Measurements from ENCODE around the gene TMEM45A.
"Not testable (repeated sequence)": the region's sequence is repeated elsewhere in the genome, so short reads cannot be mapped to it uniquely, and the experiment has no call there.

The TMEM45A gene

GRCh38 chr3:100492059-100493006 lies at the start of gene TMEM45A:
TSS of gene TMEM45A (plus strand) at chr3:100492619. CDS start at chr3:100555212, 62,593 bp downstream.
- DNase-seq: peak; percentile 70

- DNase-seq: no peak
Observed at GRCh38 chr3:100443690-100444089, 48.7 kb upstream of the TMEM45A start.

DNA sequence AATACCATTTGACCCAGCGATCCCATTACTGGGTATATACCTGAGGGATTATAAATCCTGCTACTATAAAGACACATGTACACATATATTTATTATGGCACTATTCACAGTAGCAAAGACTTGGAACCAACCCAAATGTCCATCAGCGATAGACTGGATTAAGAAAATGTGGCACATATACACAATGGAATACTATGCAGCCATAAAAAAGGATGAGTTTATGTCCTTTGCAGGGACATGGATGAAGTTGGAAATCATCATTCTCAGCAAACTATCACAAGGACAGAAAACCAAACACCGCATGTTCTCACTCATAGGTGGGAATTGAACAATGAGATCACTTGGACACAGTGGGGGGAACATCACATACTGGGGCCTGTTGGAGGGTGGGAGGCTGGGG lies 45.4 kb upstream of the TMEM45A start:
- not testable (repeated sequence) for DNase-seq

- no peak for DNase-seq
Observed at GRCh38 chr3:100448079-100448478, 44.3 kb upstream of the TMEM45A start.

- DNase-seq: no peak
Observed at GRCh38 chr3:100449214-100449613, 43.2 kb upstream of the TMEM45A start.

- DNase-seq: no peak
Observed at GRCh38 chr3:100454677-100455076, 37.7 kb upstream of the TMEM45A start.

GRCh38 chr3:100455841-100456550 lies 36.4 kb upstream of the TMEM45A start:
- DNase-seq: no peak

- DNase-seq: no peak
Observed at GRCh38 chr3:100456745-100457144, 35.7 kb upstream of the TMEM45A start.

GRCh38 chr3:100457811-100458210 lies 34.6 kb upstream of the TMEM45A start:
- no peak for DNase-seq

DNA sequence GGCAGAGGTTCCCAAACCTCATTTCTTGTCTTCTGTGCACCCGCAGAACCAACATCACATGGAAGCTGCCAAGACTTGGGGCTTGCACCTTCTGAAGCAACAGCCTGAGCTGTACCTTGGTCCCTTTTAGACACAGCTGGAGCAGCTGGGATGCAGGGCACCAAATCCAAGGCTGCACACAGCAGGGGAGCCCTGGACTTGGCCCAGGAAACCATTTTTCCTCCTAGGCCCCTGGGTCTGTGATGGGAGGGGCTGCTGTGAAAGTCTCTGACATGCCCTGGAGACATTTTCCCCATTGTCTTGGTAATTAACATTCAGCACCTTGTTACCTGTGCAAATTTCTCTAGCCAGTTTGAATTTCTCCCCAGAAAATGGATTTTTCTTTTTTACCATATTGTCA lies 33.6 kb upstream of the TMEM45A start:
- DNase-seq: no peak

DNA sequence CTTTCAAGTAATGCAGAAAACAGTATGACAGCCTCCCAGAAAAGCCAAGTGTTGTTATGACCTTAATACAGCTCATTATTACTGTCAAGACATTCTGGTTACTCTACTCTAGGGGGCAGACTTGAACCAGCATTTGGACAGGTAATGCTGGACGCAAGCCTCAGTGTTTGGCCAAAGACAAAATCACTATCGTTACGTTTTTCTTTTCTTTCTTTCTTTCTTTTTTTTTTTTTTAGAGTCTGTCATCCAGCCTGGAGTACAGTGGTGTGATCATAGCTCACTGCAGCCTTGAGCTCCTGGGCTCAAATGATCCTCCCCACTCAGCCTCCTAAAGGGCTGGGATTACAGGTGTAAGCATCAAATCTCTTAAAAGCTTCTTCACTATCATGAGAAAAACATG lies 29.4 kb upstream of the TMEM45A start:
- no peak for DNase-seq

- DNase-seq: no peak
Observed at GRCh38 chr3:100463646-100464155, 28.7 kb upstream of the TMEM45A start.

- no peak for DNase-seq
Observed at GRCh38 chr3:100465892-100466777, 26.3 kb upstream of the TMEM45A start.

- no peak for DNase-seq
Observed at GRCh38 chr3:100467133-100467532, 25.3 kb upstream of the TMEM45A start.

DNA sequence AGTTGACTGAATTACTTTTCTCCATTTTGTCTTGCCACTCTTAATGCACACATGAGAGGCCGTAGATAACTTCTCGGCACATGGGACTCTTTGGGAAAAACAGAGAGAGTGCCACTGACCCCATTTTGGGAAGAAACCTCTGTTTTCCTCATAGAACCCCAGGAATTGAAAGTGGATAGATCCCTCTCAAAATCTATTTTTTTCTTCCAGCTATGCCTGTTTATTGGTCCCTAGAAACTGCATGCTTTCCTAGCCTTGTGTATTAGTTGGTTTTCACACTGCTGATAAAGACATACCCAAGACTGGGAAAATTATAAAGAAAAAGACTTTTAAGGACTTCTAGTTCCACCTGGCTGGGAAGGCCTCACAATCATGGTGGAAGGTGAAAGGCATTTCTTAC lies 23.7 kb upstream of the TMEM45A start:
- DNase-seq: no peak

DNA sequence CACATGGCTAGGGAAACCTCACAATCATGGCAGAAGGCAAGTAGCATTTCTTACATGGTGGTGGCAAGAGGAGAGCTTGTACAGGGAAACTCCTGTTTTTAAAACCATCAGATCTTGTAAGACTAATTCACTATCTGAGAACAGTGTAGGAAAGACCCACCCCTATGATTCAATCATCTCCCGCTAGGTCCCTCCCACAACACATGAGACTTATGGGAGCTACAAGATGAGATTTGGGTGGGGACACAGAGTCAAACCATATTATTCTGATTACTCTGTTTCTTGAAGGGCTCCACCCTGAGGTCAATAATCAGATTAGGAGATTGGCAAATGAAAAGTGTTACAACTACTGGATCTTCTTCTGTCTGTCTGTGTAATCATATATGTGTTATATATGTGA lies 21.5 kb upstream of the TMEM45A start:
- DNase-seq: no peak

- no peak for DNase-seq
Observed at GRCh38 chr3:100471444-100471843, 21.0 kb upstream of the TMEM45A start.

- DNase-seq: not testable (repeated sequence)
Observed at GRCh38 chr3:100477851-100478360, 14.5 kb upstream of the TMEM45A start.

DNA sequence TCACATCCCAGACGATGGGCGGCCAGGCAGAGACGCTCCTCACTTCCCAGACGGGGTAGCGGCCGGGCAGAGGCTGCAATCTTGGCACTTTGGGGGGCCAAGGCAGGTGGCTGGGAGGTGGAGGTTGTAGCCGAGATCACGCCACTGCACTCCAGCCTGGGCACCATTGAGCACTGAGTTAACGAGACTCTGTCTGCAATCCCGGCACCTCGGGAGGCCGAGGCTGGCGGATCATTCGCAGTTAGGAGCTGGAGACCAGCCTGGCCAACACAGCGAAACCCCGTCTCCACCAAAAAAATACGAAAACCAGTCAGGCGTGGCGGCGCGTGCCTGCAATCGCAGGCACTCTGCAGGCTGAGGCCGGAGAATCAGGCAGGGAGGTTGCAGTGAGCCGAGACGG lies 13.9 kb upstream of the TMEM45A start:
- not testable (repeated sequence) for DNase-seq

DNA sequence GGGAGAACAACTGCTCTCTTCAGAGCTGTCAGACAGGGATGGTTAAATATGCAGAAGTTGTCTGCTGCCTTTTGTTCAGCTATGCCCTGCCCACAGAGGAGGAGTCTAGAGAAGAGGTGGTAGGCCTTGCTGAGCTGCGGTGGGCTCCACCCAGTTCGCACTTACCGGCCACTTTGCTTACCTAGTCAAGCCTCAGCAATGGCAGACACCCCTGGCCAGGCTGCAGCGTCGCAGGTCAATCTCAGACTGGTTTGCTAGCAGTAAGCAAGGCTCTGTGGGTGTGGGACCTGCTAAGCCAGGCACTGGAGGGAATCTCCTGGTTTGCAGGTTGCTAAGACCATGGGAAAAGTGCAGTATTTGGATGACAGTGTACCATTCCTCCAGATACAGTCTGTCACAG lies 12.3 kb upstream of the TMEM45A start:
- no peak for DNase-seq

DNA sequence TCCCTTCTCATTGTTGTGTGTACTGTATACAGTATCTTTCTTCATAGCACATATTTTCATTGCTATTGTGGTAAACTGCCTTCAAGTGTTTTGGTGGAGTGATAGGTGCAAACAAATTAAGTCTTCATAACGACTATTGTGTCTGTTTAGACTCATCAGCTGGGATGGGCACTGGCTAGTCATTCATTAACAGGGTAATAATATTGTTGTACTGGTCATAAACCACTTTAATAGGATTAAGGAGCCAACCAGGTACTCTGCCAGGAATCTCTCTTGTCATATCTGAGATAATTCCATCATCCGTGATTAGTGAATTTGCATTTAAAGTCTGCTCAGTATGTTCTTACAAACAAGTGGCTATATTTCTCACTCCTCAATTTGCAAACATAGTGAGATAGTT lies 10.2 kb upstream of the TMEM45A start:
- no peak for DNase-seq

DNA sequence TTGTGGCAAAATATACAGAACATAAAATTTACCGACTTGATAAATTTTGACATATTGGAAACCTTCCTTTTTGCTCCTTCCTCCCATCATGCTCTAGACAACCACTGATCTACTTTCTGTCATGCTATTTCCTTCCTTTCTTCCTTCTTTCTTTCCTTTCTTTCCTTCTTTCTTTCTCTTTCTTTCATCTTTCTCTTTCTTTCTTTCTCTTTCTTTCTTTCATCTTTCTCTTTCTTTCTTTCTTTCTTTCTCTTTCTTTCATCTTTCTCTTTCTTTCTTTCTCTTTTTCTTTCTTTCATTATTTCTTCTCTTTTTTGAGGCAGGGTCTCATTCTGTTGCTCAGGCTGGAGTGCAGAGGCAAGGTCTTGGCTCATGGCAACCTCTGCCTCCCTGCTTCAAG lies 8.9 kb upstream of the TMEM45A start:
- DNase-seq: no peak

DNA sequence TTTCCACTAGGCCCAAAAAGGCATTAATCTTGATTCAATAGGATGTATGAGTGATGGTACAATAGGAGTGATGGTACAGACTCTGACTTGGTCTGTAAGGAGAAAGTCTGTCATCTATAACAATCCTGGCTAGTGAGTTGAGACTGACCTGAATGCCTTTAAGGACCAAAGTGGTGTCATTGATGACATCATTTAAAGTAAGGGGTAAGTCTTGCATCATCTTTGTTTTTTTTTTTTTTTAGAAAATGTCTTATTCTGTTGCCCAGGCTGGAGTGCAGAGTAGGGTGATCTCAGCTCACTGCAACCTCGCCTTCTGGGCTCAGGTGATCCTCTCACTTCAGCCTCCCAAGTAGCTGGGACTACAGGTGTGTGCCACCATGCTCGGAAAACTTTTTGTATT lies 5.6 kb upstream of the TMEM45A start:
- no peak for DNase-seq
